HUES64 (cell line): ENCODE results near the gene RPP40.
"Not testable (repeated sequence)": the region's sequence is repeated elsewhere in the genome, so short reads cannot be mapped to it uniquely, and the experiment has no call there.

ENCODE experiments used
- H3K27ac ChIP-seq: 2 replicates; pipeline ENCODE4 v1.7.0; 2013; ENCODE audit warnings: low read depth, low read length, inconsistent platforms
- H3K27me3 ChIP-seq: 2 replicates; pipeline ENCODE4 v1.6.1; 2013; ENCODE audit warnings: mild to moderate bottlenecking, low read length; ENCODE audit not compliant: insufficient read depth
- H3K36me3 ChIP-seq: 2 replicates; pipeline ENCODE4 v1.6.1; 2013; ENCODE audit warnings: mild to moderate bottlenecking, low read length; ENCODE audit not compliant: insufficient read depth
- H3K4me1 ChIP-seq: 2 replicates; pipeline ENCODE4 v1.6.1; 2013; ENCODE audit warnings: mild to moderate bottlenecking, low read length, moderate library complexity; ENCODE audit not compliant: insufficient read depth
- H3K4me3 ChIP-seq: 2 replicates; pipeline ENCODE4 v1.5.1; 2013; ENCODE audit warnings: mild to moderate bottlenecking, low read length, moderate library complexity
- H3K9ac ChIP-seq: 2 replicates; pipeline ENCODE4 v1.6.1; 2013; ENCODE audit warnings: mild to moderate bottlenecking, low read depth, low read length
- H3K9me3 ChIP-seq: 2 replicates; pipeline ENCODE4 v1.6.1; 2013; ENCODE audit warnings: low read depth, low read length; ENCODE audit not compliant: insufficient read depth
- WGBS: fragments of 150-250, 120-280 bp; methylation state at CpG from one replicate; pipeline ENCODE4 v1.1.7; 2013; ENCODE audit warnings: missing lambda C conversion rate; 5-methylcytosine and 5-hydroxymethylcytosine counted together

Gene RPP40

DNA sequence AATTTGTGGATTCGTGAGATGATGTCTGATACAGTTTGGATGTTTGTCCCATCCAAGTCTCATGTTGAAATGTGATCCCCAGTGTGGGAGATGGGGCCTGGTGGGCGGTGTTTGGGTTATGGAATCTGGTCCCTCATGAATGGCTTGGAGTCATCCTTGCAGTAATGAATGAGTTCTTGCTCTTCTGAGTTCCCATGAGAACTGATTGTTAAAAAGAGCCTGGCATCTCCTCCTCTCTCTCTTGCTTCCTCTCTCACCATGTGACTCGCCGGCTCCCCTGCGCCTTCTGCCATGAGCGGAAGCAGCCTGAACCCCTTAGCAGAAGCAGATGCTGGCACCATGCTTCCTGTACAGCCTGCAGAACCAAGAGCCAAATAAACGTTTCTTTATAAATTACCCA is 30.5 kb upstream of the RPP40 start:
- peaks cover 18% of the 10 kb centered on the region for H3K4me1 ChIP-seq
- no peaks in the 10 kb centered on the region; the same call in 1 of the 2 replicates for H3K9me3 ChIP-seq
- no peak overlapping the region for H3K4me3 ChIP-seq
- H3K27ac ChIP-seq: no peak overlapping the region
- H3K27me3 ChIP-seq: no peaks in the 10 kb centered on the region
- WGBS: 91% methylated on average over 7 of the region's 7 CpGs
- no peaks in the 10 kb centered on the region for H3K36me3 ChIP-seq
- no peak overlapping the region for H3K9ac ChIP-seq

- WGBS: 86% methylated on average over 12 of the region's 14 CpGs
Measured at GRCh38 chr6:5033214-5033904, 29.5 kb upstream of the RPP40 start.

GRCh38 chr6:5032706-5033105 is 28.9 kb upstream of the RPP40 start:
- WGBS: 16% methylated on average over 13 of the region's 13 CpGs
- not testable (repeated sequence) for H3K27me3 ChIP-seq, H3K4me3 ChIP-seq, H3K9me3 ChIP-seq, H3K27ac ChIP-seq, H3K36me3 ChIP-seq, H3K9ac ChIP-seq
- H3K4me1 ChIP-seq: peaks cover 18% of the 10 kb centered on the region

More at GRCh38 chr6:5033214-5033904, 29.5 kb upstream of the RPP40 start:
- not testable (repeated sequence) for H3K27ac ChIP-seq, H3K4me3 ChIP-seq, H3K9ac ChIP-seq, H3K36me3 ChIP-seq, H3K9me3 ChIP-seq, H3K27me3 ChIP-seq
- peaks cover 18% of the 10 kb centered on the region for H3K4me1 ChIP-seq

DNA sequence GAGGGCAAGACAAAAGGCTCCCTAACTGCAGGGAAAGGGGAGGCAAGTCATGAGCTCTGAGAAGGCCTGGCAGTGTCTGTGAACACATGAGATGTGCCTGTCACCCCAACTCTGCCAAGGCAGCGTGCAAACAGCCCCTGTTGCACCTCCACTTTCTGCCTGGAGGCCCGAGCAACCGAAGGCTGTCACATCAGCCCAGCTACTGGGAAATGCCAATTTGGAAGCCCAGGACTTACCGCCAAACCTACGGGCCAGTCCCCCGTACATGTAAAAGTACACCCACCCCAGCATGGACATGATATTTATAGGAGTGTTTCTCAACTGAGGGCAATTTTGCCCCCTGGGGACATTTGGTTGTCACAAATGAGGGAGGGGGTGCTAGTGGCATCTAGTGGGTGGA is 27.3 kb upstream of the RPP40 start:
- Histone ChIP-seq H3K4me1 (peaks cover 13% of the 10 kb centered on the region; the same call in 1 of the 2 replicates), H3K9ac (no peak overlapping the region), H3K4me3 (no peak overlapping the region), H3K27ac (no peak overlapping the region), H3K9me3 (no peaks in the 10 kb centered on the region), H3K36me3 (no peaks in the 10 kb centered on the region), H3K27me3 (no peaks in the 10 kb centered on the region)
- 96% methylated on average over 6 of the region's 6 CpGs for WGBS

DNA sequence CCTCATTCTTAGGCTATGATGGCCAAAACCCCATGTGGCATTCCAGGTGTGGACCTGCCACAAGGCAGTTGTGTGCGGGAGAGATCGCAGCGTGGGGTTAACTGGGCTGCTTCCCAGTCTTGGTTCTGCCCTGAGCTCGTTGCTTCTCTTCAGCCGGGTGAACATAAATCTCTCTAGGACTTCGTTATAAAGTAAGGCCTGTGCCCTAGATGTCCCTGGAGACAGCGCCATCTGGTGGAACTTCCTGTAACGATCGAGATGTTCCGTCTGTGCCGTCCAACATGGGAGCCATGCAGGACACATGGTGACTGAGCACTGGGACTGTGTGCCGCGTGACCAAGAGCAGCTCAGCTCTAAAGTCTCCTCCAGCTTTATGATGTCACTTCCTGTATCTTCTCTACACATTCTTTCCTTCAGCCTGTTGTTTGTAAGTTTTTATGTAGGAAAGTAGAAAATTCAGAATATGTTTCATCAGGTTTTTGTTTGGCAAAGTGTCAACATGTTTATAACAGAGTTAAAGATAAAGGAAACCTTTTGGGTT is 26.8 kb upstream of the RPP40 start:
- H3K4me1 ChIP-seq: peaks cover 12% of the 10 kb centered on the region; the same call in 1 of the 2 replicates
- no peak overlapping the region for H3K4me3 ChIP-seq
- no peaks in the 10 kb centered on the region for H3K36me3 ChIP-seq
- WGBS: 22% methylated on average over 13 of the region's 13 CpGs
- no peaks in the 10 kb centered on the region for H3K9me3 ChIP-seq
- no peak overlapping the region for H3K9ac ChIP-seq
- no peak overlapping the region for H3K27ac ChIP-seq
- H3K27me3 ChIP-seq: no peaks in the 10 kb centered on the region

- WGBS: 93% methylated on average over 5 of the region's 5 CpGs
- Histone ChIP-seq H3K4me1 (peaks cover 15% of the 10 kb centered on the region; the same call in 1 of the 2 replicates), H3K4me3 (no peak overlapping the region), H3K27me3 (no peaks in the 10 kb centered on the region), H3K27ac (no peak overlapping the region), H3K36me3 (no peaks in the 10 kb centered on the region), H3K9ac (no peak overlapping the region), H3K9me3 (no peaks in the 10 kb centered on the region)
Measured at GRCh38 chr6:5029609-5030008, 25.8 kb upstream of the RPP40 start.

DNA sequence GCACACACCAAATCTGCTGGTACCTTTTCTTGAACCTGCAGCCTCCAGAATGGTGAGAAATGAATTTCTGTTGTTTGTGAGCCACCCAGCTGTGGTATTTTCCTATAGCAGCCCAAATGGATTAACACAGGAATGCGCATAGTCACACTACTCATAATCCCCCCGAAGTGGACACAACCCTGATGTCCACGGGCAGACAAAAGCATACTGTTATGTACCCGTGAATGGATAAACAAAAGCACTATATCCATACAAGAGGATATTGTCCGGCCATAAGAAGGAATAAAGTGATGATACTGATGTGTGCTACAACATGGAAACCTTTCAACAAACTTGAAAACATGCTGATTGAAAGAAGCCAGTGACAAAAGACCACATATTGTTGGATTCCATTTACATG is 25.1 kb upstream of the RPP40 start:
- 96% methylated on average over 5 of the region's 5 CpGs for WGBS
- no peak overlapping the region for H3K27ac ChIP-seq

DNA sequence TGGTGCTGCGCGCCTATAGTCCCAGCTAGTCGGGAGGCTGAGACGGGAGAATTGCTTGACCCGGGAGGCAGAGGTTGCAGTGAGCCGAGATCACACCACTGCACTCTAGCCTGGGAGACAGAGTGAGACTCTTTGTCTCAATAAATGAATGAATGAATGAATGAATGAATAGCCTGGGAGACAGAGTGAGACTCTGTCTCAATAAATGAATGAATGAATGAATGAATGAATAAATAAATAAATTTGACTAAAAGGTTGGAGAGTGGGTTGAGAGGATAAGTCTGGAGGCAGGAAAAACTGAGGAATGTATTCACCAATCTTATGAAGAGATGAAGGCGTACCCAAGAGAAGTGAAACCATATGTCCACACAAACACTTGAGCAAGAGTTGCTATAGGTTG is 24.5 kb upstream of the RPP40 start:
- Histone ChIP-seq H3K36me3 (no peaks in the 10 kb centered on the region), H3K9ac (no peak overlapping the region), H3K27ac (no peak overlapping the region), H3K27me3 (no peaks in the 10 kb centered on the region), H3K4me1 (peaks cover 14% of the 10 kb centered on the region; the same call in 1 of the 2 replicates), H3K9me3 (no peaks in the 10 kb centered on the region), H3K4me3 (no peak overlapping the region)
- 97% methylated on average over 7 of the region's 7 CpGs for WGBS

More for the DNA sequence above, 25.1 kb upstream of the RPP40 start:
- H3K36me3 ChIP-seq: no peaks in the 10 kb centered on the region
- H3K9ac ChIP-seq: no peak overlapping the region
- peaks cover 14% of the 10 kb centered on the region; the same call in 1 of the 2 replicates for H3K4me1 ChIP-seq
- no peaks in the 10 kb centered on the region for H3K27me3 ChIP-seq
- no peak overlapping the region for H3K4me3 ChIP-seq
- H3K9me3 ChIP-seq: no peaks in the 10 kb centered on the region

DNA sequence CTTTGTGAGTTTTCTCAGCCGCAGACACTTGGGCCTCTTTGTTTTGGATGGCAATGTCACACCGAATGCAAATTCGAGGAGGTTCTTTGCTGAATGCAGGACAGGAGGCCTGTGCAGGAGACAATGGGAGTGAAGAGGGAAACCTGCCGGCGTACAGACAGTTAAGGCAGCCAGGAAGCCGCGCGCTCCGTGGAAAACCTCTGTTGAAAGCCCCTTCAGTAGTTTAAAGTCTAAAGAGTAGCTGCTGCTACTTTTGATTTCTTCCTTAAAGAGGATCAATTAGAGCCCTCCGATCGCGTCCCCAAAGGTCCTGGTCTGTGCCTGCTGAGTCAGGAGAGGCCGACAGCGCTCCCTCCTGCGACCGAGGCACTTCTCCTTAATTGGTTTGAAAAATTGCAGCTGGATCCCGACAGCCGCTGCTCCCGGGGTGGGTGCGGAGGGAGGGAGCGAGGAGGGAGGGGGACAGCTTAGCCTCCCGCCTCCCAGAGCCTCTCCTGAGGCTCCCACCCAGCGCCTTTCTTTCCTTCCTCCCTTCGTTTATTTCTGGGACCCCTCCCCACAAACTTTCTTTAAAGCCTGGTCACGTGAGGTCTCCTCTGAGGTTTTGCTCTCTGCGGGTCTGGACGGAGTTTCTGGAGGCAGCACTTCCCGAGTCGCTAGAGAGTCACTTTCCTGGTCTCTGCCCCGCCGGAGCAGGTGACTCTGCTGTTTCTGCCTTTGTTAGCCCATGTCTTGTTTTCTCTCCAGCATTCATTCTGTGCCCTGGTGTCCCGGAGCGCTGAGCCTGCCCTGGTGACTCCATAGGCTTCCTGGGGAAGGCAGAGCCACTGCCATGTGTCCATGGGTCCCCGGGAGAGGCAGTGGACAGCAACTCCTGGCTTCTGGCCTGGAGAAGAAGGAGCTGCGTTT is 22.3 kb upstream of the RPP40 start:
- H3K4me1 ChIP-seq: peaks cover 8% of the 10 kb centered on the region; the same call in 1 of the 2 replicates
- H3K9me3 ChIP-seq: no peaks in the 10 kb centered on the region
- peak overlapping the region; percentile 70 for H3K4me3 ChIP-seq
- H3K27me3 ChIP-seq: no peaks in the 10 kb centered on the region
- no peaks in the 10 kb centered on the region for H3K36me3 ChIP-seq
- 2% methylated on average over 34 of the region's 35 CpGs for WGBS
- peak overlapping the region; percentile 83 for H3K27ac ChIP-seq
- peak overlapping the region; percentile 74 for H3K9ac ChIP-seq

GRCh38 chr6:5023923-5024322 is 20.1 kb upstream of the RPP40 start:
- Histone ChIP-seq H3K27ac (no peak overlapping the region), H3K4me3 (no peak overlapping the region), H3K36me3 (no peaks in the 10 kb centered on the region), H3K27me3 (no peaks in the 10 kb centered on the region), H3K4me1 (peaks cover 8% of the 10 kb centered on the region; the same call in 1 of the 2 replicates), H3K9me3 (no peaks in the 10 kb centered on the region), H3K9ac (no peak overlapping the region)
- 94% methylated on average over 8 of the region's 8 CpGs for WGBS

GRCh38 chr6:5020142-5020541 is 16.3 kb upstream of the RPP40 start:
- H3K27me3 ChIP-seq: no peaks in the 10 kb centered on the region
- no peaks in the 10 kb centered on the region for H3K36me3 ChIP-seq
- no peaks in the 10 kb centered on the region for H3K9me3 ChIP-seq
- H3K4me3 ChIP-seq: no peak overlapping the region
- WGBS: 89% methylated on average over 8 of the region's 8 CpGs
- H3K4me1 ChIP-seq: no peaks in the 10 kb centered on the region
- no peak overlapping the region for H3K27ac ChIP-seq
- H3K9ac ChIP-seq: no peak overlapping the region
